DND-41 (cell line): ENCODE results near the gene ARHGAP26.

Experiments used
- ATAC-seq: fragments of 200-7000 bp; cut with Tn5 transposase; 3 replicates; pipeline ENCODE4 v1.9.1; 2021; ENCODE audit warnings: low read depth; ENCODE audit not compliant: insufficient read depth
- DNase-seq: peaks from one replicate; pipeline ENCODE4 v3.0.0-alpha.2; 2020
- H2AFZ ChIP-seq: 2 replicates; pipeline ENCODE4 v1.6.0; 2012; ENCODE audit warnings: low read depth, low read length
- H3K27ac ChIP-seq: 2 replicates; pipeline ENCODE4 v1.5.1; 2012; ENCODE audit warnings: low read length, inconsistent platforms
- H3K27me3 ChIP-seq: fragments of 200-600 bp; sonication (generic); 2 replicates; pipeline ENCODE4 v1.6.0; 2012; ENCODE audit warnings: low read length, mild to moderate bottlenecking, inconsistent platforms; ENCODE audit not compliant: insufficient read depth, poor library complexity
- H3K36me3 ChIP-seq: 2 replicates; pipeline ENCODE4 v1.5.1; 2012; ENCODE audit warnings: low read length, inconsistent platforms; ENCODE audit not compliant: insufficient read depth
- H3K4me1 ChIP-seq: 2 replicates; pipeline ENCODE4 v1.5.1; 2012; ENCODE audit warnings: mild to moderate bottlenecking, low read length; ENCODE audit not compliant: insufficient read depth
- H3K4me2 ChIP-seq: 2 replicates; pipeline ENCODE4 v1.6.0; 2012; ENCODE audit warnings: mild to moderate bottlenecking, moderate library complexity, low read length, inconsistent platforms; ENCODE audit not compliant: insufficient read depth
- H3K4me3 ChIP-seq, 2 experiments: fragments of 200-600 bp in 1 of 2; shearing (Covaris generic) in 1 of 2; 2 replicates each; pipeline ENCODE4 v1.5.1; 2012 to 2016; ENCODE audit warnings: inconsistent platforms in 2 of 2, low read length in 2 of 2, mild to moderate bottlenecking in 2 of 2, low read depth in 1 of 2, moderate library complexity in 1 of 2
- H3K79me2 ChIP-seq: 2 replicates; pipeline ENCODE4 v1.6.0; 2012; ENCODE audit warnings: low read length, inconsistent platforms; ENCODE audit not compliant: insufficient read depth
- H3K9ac ChIP-seq: 2 replicates; pipeline ENCODE4 v1.6.0; 2012; ENCODE audit warnings: low read depth, mild to moderate bottlenecking, inconsistent platforms, low read length, moderate library complexity
- H3K9me3 ChIP-seq: 2 replicates; pipeline ENCODE4 v1.5.1; 2012; ENCODE audit warnings: low read length, moderate library complexity, mild to moderate bottlenecking, inconsistent platforms; ENCODE audit not compliant: insufficient read depth, severe bottlenecking
- H4K20me1 ChIP-seq: 2 replicates; pipeline ENCODE4 v1.6.0; 2012; ENCODE audit warnings: low read length; ENCODE audit not compliant: insufficient read depth
- EZH2 ChIP-seq: IDR thresholded peaks from 3 replicates; pipeline ENCODE4 v1.6.1; 2012; ENCODE audit warnings: borderline replicate concordance, low read depth, mild to moderate bottlenecking, moderate library complexity, low read length, inconsistent platforms; ENCODE audit not compliant: severe bottlenecking
- TF ChIP-seq, protein P1 (sequence below): IDR thresholded peaks from 2 replicates; pipeline ENCODE4 v1.5.1; 2012; ENCODE audit warnings: borderline replicate concordance, low read length, moderate library complexity, mild to moderate bottlenecking; ENCODE audit not compliant: poor library complexity, severe bottlenecking; ENCODE audit errors: extremely low read depth

The ARHGAP26 gene

DNA sequence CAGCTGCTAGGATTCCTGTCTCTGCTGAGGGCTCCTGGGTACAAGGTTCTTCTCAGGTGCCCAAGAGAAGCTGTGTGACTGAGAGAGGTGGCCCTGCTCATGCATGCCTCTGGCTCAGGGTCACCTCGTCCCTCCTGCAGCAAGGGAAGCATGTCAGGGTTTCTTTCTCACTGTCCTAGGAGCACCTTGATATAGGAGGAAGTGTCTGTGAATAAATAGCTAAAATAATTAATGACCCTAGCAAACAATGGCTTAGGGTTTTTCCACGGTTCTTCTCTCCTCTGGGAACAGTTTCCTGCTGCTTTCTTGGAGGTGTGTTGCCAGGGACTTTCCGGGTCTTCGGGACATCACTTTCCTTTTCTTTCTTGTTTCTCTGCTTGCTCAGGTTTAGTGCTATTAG lies 87.2 kb downstream of the ARHGAP26 start:
- Histone ChIP-seq H3K4me3 (no peak overlapping the region), H3K4me2 (no peak overlapping the region), H4K20me1 (peaks cover 9% of the 10 kb centered on the region; the same call in 1 of the 2 replicates), H3K27me3 (no peaks in the 10 kb centered on the region), H3K4me1 (peaks cover 22% of the 10 kb centered on the region), H2AFZ (no peak overlapping the region), H3K27ac (no peak overlapping the region), H3K79me2 (peaks cover 16% of the 10 kb centered on the region), H3K9me3 (no peaks in the 10 kb centered on the region), H3K9ac (no peak overlapping the region), H3K36me3 (no peaks in the 10 kb centered on the region)
- TF ChIP-seq, protein P1, sequence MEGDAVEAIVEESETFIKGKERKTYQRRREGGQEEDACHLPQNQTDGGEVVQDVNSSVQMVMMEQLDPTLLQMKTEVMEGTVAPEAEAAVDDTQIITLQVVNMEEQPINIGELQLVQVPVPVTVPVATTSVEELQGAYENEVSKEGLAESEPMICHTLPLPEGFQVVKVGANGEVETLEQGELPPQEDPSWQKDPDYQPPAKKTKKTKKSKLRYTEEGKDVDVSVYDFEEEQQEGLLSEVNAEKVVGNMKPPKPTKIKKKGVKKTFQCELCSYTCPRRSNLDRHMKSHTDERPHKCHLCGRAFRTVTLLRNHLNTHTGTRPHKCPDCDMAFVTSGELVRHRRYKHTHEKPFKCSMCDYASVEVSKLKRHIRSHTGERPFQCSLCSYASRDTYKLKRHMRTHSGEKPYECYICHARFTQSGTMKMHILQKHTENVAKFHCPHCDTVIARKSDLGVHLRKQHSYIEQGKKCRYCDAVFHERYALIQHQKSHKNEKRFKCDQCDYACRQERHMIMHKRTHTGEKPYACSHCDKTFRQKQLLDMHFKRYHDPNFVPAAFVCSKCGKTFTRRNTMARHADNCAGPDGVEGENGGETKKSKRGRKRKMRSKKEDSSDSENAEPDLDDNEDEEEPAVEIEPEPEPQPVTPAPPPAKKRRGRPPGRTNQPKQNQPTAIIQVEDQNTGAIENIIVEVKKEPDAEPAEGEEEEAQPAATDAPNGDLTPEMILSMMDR = no peak
- TF ChIP-seq EZH2 = no peak
- no peak for ATAC-seq
- DNase-seq = no peak

DNA sequence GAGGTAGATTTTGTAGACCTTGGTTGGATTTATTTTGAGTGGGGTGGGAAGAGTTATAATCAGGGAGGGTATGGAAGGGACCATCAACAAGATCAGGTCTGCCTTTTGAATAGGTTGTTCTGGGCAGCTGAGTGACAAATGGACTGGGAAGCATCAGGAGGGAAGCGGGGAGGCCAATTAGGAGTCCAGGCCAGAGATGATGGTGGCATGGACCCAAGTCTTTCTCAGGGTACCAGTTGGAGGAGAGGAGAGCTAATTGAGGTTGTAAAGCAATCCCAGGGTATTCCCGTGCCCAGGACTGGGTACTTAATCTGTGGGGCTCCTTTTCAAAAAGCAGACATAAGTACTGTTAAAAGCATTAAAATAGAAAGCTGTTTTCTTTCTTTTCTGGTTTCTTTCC lies 88.9 kb downstream of the ARHGAP26 start:
- Histone ChIP-seq H3K4me2 (no peak overlapping the region), H3K27me3 (no peaks in the 10 kb centered on the region), H2AFZ (no peak overlapping the region), H3K27ac (no peak overlapping the region), H3K4me3 (no peak overlapping the region), H3K36me3 (no peaks in the 10 kb centered on the region), H4K20me1 (peaks cover 14% of the 10 kb centered on the region; the same call in 1 of the 2 replicates), H3K9ac (no peak overlapping the region), H3K4me1 (peaks cover 22% of the 10 kb centered on the region), H3K9me3 (no peaks in the 10 kb centered on the region), H3K79me2 (peaks cover 19% of the 10 kb centered on the region)
- ATAC-seq (no peak), DNase-seq (no peak)
- TF ChIP-seq, protein P1 = no peak

DNA sequence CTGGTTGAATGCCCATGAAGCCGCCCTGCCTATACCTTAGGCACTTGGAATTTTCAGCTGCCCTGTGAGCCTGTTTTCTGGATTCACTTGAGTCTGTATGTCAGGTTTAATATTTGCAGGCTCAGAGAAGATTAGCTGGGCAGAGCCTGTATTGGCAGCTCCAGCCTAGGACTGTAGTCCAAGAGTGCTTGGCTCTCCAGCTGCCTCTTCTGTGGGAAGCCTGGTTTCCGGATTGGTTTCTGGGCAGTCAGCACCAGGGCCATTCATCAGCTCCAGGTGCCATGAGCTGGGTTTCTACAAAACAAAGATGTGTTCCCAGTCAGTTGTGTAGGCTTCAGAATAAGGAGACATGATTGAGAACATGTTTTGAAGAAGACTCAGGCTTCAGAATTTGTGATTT lies 90.1 kb downstream of the ARHGAP26 start:
- H3K4me2 ChIP-seq = no peak overlapping the region
- ATAC-seq (peak; percentile 82), DNase-seq (peak; percentile 49)
- no peak overlapping the region for H3K4me3 ChIP-seq
- H3K27ac ChIP-seq = peak overlapping the region; percentile 54
- peaks cover 14% of the 10 kb centered on the region; the same call in 1 of the 2 replicates for H4K20me1 ChIP-seq
- H3K36me3 ChIP-seq = no peaks in the 10 kb centered on the region
- H3K9me3 ChIP-seq = no peaks in the 10 kb centered on the region
- H3K79me2 ChIP-seq = peaks cover 17% of the 10 kb centered on the region
- TF ChIP-seq, protein P1 = no peak
- no peak for TF ChIP-seq EZH2
- no peak overlapping the region; the same call in 1 of the 2 replicates for H3K9ac ChIP-seq
- H3K4me1 ChIP-seq = peaks cover 22% of the 10 kb centered on the region
- H3K27me3 ChIP-seq = no peaks in the 10 kb centered on the region
- H2AFZ ChIP-seq = no peak overlapping the region

DNA sequence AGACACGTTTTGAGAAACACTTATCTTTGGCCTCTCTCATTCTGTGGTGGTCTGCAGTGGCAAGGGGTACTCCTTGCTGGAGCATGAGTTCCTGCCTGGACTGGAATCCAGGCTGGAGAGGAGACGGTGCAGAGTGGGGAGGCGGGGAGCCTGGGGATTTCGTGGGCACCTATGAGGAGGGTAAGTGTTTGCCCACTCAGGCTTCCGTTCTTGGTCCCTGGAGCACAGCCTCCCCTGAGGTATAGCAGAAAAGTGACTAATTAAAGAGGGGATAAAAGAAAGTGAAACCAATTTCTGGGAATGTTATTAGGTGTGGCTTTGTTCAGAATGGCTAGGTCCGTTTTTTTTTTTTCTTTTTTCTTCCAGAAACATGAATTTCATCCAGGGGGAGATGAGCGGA lies 90.8 kb downstream of the ARHGAP26 start:
- Histone ChIP-seq H3K79me2 (peaks cover 16% of the 10 kb centered on the region), H3K4me3 (no peak overlapping the region; a peak in 1 of 4 replicates), H3K9ac (no peak overlapping the region; the same call in 1 of the 2 replicates), H3K36me3 (no peaks in the 10 kb centered on the region), H3K27ac (peak overlapping the region; percentile 54), H4K20me1 (peaks cover 14% of the 10 kb centered on the region; the same call in 1 of the 2 replicates), H2AFZ (no peak overlapping the region), H3K4me1 (peaks cover 22% of the 10 kb centered on the region), H3K9me3 (no peaks in the 10 kb centered on the region), H3K27me3 (no peaks in the 10 kb centered on the region), H3K4me2 (peak overlapping the region; percentile 24; the same call in 1 of the 2 replicates)
- TF ChIP-seq EZH2 = no peak
- TF ChIP-seq, protein P1 = no peak
- DNase-seq = no peak
- peak; percentile 43; the same call in 2 of the 3 replicates for ATAC-seq
